Gastrocnemius medialis (tissue), 4 donors: ENCODE data around the gene SLC22A4. TPM values are rescaled to one million over a fixed set of nuclear protein-coding genes. Genes with fewer than 3 reads are reported as not detected.
A peak's percentile ranks its signal among the peaks of the same experiment; 100 is the strongest.

ENCODE experiments used
- ATAC-seq, 2 donors: fragments of 150-250 bp; one replicate each; pipeline ENCODE4 v1.9.1; 2016
- DNase-seq, 2 donors: peaks; one replicate each; pipeline ENCODE4 v3.0.0-alpha.2; 2019
- H3K27ac ChIP-seq, 4 donors: fragments of 200-600 bp; sonication (generic); 1 replicate in 1 of 4; 2 replicates in 3 of 4; pipeline ENCODE4 v1.5.1; 2016 to 2018; ENCODE audit warnings: mild to moderate bottlenecking in 2 of 4, moderate library complexity in 1 of 4
- H3K27me3 ChIP-seq, 3 donors: fragments of 200-600 bp; sonication (generic) in 2 of 3; 1 replicate in 1 of 3; 2 replicates in 2 of 3; pipeline versions ENCODE4 v1.5.1 to v1.6.0; 2016 to 2019; ENCODE audit warnings: mild to moderate bottlenecking in 1 of 3, moderate library complexity in 1 of 3
- H3K36me3 ChIP-seq, 2 donors: fragments of 200-600 bp; sonication (generic) in 1 of 2; one replicate each; pipeline ENCODE4 v1.5.1; 2017 to 2018
- H3K4me1 ChIP-seq, 2 donors: fragments of 200-600 bp; sonication (generic) in 1 of 2; one replicate each; pipeline ENCODE4 v1.5.1; 2016 to 2017; ENCODE audit warnings: mild to moderate bottlenecking in 2 of 2
- H3K4me3 ChIP-seq, 4 donors: fragments of 200-600 bp; sonication (generic) in 3 of 4; 1 replicate in 1 of 4; 2 replicates in 3 of 4; pipeline ENCODE4 v1.5.1; 2016 to 2019; ENCODE audit warnings: mild to moderate bottlenecking in 2 of 4
- H3K9me3 ChIP-seq, 3 donors: fragments of 200-600 bp; sonication (generic) in 2 of 3; 1 replicate in 1 of 3; 2 replicates in 2 of 3; pipeline ENCODE4 v1.5.1; 2016 to 2019
- POLR2A ChIP-seq, 2 donors: fragments of 450-650 bp; IDR thresholded peaks; one replicate each; pipeline ENCODE4 v1.6.1; 2017; ENCODE audit warnings: antibody characterized with exemption in 2 of 2, mild to moderate bottlenecking in 2 of 2, moderate library complexity in 2 of 2
- in situ Hi-C, 4 donors: fragments of 200-750 bp; cut with MboI; loops; one replicate each; pipeline versions ENCODE4 v1.15.0 to v1.8.0; 2017; ENCODE audit warnings: low sequenced_read_pairs in 4 of 4
- intact Hi-C: fragments of 100-400 bp; cut with DNase I; formaldehyde crosslinking; loops from one replicate; pipeline ENCODE4 v1.15.1; 2023; ENCODE audit warnings: low total_unique reads
- total RNA-seq, 4 donors: library from RNA; depleted of rRNA; stranded (reverse); fragments of >200 nt; gene quantifications; one replicate each; pipeline versions ENCODE4 v1.1.0 to v1.2.3, GENCODE V29; 2016
- TF ChIP-seq, protein P1 (sequence below), 5 experiments: fragments of 450-650 bp in 3 of 5; fragments of 200-600 bp in 2 of 5; sonication (generic) in 2 of 5; IDR thresholded peaks in 4 of 5; conservative IDR thresholded peaks in 1 of 5; 1 replicate in 4 of 5; 2 replicates in 1 of 5; pipeline ENCODE4 v1.5.1; 2016 to 2019; ENCODE audit warnings: antibody characterized with exemption in 5 of 5, mild to moderate bottlenecking in 3 of 5, moderate library complexity in 3 of 5

Gene SLC22A4
- total RNA-seq, 4 donors from 2014 or later: 5.4 to 6.7 (median 6.2) TPM

DNA sequence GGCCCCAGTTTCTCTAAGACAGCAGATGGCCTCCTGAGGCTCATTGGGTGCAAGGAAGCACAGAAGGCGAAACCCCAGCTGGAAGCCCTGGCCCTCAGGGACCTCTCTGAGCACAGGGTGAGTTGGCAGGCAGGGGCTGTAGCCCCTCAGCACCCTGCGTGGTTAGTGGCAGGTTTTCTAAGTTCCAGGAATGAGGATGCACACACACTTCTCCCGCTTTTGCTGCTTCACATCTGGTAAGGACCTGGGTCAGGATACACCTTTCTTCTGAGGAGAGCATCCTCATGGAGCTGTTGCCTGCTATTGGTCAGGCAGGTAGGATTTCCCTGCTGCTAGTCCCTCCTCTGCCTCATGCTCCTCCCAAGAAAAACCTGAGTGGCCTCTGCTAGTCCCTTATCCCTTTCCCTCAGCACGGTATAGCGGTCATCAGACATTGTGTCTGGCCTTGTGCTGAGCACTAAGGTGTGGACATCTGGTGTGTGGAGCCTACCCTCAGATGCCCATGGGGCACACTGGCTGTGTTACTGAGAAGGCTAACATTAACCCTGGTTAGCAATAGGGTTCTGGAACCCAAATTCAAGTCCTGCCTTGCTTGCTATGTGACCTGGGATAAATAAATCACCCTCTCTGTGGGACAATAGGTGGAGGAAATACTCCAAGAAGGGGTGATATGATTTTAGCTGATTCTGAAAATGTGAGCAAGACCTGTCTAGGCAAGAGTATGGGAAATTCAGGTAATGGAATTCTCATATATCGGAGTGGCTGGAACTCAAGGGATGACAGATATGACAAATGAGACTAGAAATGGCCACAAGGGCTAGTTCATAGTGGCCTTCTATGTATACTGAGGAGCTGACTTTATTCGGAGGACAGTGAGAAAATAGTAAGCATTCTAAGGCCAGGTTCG is 1.6 kb downstream of the SLC22A4 start:
- H3K9me3 ChIP-seq: no peaks in the 10 kb centered on the region
- peaks cover 38 to 47% of the 10 kb centered on the region in 2 donors for H3K4me1 ChIP-seq
- no peak for ATAC-seq
- DNase-seq: no peak
- no peaks in the 10 kb centered on the region for H3K27me3 ChIP-seq
- H3K4me3 ChIP-seq: peak overlapping the region; percentile 57 to 72 (median 66)
- in situ Hi-C loops: no loop called here
- intact Hi-C loops: loop anchor here (2.0 kb wide), 3 partner anchors 69 to 195 kb away; partner anchors contain the start of genes IRF1 and P4HA2
- peak overlapping the region; percentile 93 to 98 (median 96) for H3K27ac ChIP-seq
- H3K36me3 ChIP-seq: no peaks in the 10 kb centered on the region
- no peak for TF ChIP-seq POLR2A (IDR thresholded peaks at IDR 0.05)
- TF ChIP-seq, protein P1, sequence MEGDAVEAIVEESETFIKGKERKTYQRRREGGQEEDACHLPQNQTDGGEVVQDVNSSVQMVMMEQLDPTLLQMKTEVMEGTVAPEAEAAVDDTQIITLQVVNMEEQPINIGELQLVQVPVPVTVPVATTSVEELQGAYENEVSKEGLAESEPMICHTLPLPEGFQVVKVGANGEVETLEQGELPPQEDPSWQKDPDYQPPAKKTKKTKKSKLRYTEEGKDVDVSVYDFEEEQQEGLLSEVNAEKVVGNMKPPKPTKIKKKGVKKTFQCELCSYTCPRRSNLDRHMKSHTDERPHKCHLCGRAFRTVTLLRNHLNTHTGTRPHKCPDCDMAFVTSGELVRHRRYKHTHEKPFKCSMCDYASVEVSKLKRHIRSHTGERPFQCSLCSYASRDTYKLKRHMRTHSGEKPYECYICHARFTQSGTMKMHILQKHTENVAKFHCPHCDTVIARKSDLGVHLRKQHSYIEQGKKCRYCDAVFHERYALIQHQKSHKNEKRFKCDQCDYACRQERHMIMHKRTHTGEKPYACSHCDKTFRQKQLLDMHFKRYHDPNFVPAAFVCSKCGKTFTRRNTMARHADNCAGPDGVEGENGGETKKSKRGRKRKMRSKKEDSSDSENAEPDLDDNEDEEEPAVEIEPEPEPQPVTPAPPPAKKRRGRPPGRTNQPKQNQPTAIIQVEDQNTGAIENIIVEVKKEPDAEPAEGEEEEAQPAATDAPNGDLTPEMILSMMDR (IDR thresholded peaks at IDR 0.05 in 4 of 5, conservative IDR thresholded peaks at IDR 0.05 in 1 of 5): no peak

DNA sequence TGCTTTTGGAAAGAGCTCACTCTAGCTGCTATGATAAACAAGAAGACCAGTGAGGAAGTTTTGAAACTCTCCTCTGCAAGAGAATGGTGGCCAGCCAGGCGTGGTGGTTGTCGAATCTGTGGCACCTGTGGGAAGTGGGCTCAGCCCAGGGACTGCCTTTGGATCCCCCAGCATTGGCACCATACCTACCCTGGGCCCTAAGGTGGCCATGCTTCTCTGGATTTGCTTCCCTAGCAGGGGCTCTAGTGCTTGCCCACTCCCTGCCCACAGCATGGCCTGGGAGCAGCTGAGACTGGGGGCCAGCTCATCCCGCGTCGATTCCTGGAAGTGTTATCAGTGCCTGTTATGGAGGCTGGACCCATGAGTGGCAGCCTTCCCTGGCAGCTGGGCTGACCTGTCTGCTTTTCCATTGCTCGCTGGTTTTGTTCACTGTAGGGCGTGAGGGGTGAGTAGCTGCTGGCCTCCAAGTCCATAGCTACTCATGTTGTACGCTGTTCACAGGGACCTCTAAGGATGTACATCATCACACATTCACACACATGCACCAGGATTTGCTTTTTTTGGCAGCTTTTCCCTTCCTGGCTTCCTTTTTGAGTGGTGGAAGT is 2.3 kb downstream of the SLC22A4 start:
- TF ChIP-seq POLR2A (IDR thresholded peaks at IDR 0.05): no peak
- TF ChIP-seq, protein P1 (IDR thresholded peaks at IDR 0.05 in 4 of 5, conservative IDR thresholded peaks at IDR 0.05 in 1 of 5): no peak
- intact Hi-C loops (no loop called here), in situ Hi-C loops (no loop called here)
- H3K27ac ChIP-seq: peak overlapping the region in 3 of 4 donors; percentile 29 to 98 (median 96)
- peaks cover 38 to 47% of the 10 kb centered on the region in 2 donors for H3K4me1 ChIP-seq
- no peaks in the 10 kb centered on the region for H3K9me3 ChIP-seq
- H3K4me3 ChIP-seq: peak overlapping the region in 1 of 4 donors; percentile 1
- ATAC-seq (no peak), DNase-seq (no peak)
- no peaks in the 10 kb centered on the region for H3K36me3 ChIP-seq
- H3K27me3 ChIP-seq: no peaks in the 10 kb centered on the region

DNA sequence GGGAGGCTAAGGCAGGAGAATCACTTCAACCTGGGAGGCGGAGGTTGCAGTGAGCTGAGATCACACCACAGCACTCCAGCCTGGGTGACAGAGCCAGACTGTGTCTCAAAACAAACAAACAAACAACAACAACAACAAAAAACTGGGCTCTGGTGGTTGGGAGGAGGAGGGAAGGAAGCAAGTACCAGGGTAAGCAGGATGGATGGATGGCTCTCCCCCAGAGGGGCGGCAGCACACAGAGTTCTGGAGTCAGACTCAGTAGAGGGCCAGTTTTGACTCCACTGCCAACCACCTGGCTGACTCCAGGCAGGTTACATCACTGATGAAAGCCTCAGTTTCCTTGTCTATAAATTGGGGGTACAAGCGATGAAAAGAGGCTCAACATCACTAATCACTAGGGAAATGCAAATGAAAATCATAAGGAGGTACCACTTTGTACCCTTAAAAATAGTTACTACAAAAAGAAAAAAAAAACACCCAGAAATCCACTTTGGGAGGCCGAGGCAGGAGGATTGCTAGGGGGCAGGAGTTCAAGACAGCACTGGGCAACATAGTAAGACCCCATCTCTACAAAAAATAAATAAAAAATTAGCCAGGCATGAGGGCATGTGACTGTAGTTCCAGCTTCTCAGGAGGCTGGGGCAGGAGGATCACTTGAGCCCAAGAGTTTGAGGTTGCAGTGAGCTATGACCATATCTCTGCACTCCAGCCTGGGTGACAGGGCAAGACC is 3.2 kb downstream of the SLC22A4 start:
- no peaks in the 10 kb centered on the region for H3K36me3 ChIP-seq
- no peak for ATAC-seq
- intact Hi-C loops (no loop called here), in situ Hi-C loops (no loop called here)
- H3K9me3 ChIP-seq: no peaks in the 10 kb centered on the region
- H3K27ac ChIP-seq: peak overlapping the region; percentile 61 to 98 (median 70)
- peaks cover 38 to 47% of the 10 kb centered on the region in 2 donors for H3K4me1 ChIP-seq
- TF ChIP-seq, protein P1 (IDR thresholded peaks at IDR 0.05 in 4 of 5, conservative IDR thresholded peaks at IDR 0.05 in 1 of 5): no peak
- no peak for TF ChIP-seq POLR2A (IDR thresholded peaks at IDR 0.05)
- no peaks in the 10 kb centered on the region for H3K27me3 ChIP-seq
- no peak overlapping the region for H3K4me3 ChIP-seq
- DNase-seq: no peak

DNA sequence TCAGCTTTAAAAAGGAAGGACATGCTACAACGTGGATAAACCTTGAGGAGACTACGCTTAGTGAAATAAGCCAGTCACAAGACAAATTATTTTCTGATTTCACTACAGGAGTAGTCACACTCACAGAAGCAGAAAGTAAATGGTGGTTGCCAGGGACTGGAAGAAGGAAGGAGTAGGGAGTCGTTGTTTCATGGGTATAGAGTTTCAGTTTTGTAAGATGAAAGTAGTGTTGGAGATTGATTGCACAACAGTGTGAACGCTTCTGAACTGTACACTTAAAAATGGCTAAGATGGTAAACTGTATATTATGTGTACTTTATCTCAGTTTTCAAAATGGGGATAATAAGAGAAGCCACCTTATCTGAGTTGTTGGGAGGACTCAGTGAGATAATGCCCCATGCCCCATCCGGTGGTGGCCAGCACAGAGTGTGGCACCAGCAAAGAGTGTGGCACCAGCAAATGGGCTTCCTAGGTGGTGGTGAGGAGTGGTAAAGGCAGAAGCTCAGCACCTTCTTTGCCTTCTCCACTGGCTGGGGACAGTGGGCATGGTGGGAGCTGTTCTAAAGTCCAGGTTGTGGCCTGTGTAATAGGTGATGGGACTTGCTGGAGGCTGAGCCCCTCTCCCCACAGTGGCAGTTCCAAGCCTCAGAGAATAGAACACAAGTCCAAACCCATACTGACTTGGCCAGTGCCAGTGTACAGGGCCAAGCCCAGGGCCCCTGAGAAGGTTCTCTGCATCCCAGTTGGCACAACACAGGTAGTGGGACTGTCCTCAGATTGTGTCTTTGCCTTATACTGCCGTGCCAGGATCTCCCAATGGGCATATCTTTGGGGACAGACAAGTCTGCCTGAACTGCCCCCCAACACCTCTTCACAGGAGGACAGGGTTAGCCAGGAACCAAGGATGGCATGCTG is 4.4 kb downstream of the SLC22A4 start:
- H3K9me3 ChIP-seq: no peaks in the 10 kb centered on the region
- H3K4me3 ChIP-seq: no peak overlapping the region
- intact Hi-C loops (no loop called here), in situ Hi-C loops (no loop called here)
- H3K4me1 ChIP-seq: peaks cover 30 to 39% of the 10 kb centered on the region in 2 donors
- H3K36me3 ChIP-seq: no peaks in the 10 kb centered on the region
- ATAC-seq: peak; percentile 22 to 36
- peak overlapping the region; percentile 61 to 77 (median 67) for H3K27ac ChIP-seq
- DNase-seq: no peak
- no peak for TF ChIP-seq POLR2A (IDR thresholded peaks at IDR 0.05)
- TF ChIP-seq, protein P1 (IDR thresholded peaks at IDR 0.05 in 4 of 5, conservative IDR thresholded peaks at IDR 0.05 in 1 of 5): peak in 1 of 5 experiments; percentile 5
- no peaks in the 10 kb centered on the region for H3K27me3 ChIP-seq
